Endodermal cell (in vitro differentiated cells): ENCODE results near the gene STBD1. TPM values are rescaled to one million over a fixed set of nuclear protein-coding genes. Genes with fewer than 3 reads are reported as not detected.

ENCODE experiments used
- DNase-seq: peaks from one replicate; pipeline ENCODE4 v3.0.0-alpha.2; 2017
- H3K27ac ChIP-seq: 2 replicates; pipeline ENCODE4 v1.5.1; 2013; ENCODE audit warnings: mild to moderate bottlenecking, low read depth, low read length, moderate library complexity
- H3K27me3 ChIP-seq: 2 replicates; pipeline ENCODE4 v1.6.1; 2013; ENCODE audit warnings: mild to moderate bottlenecking, low read length, moderate library complexity; ENCODE audit not compliant: insufficient read depth, control insufficient read depth, poor library complexity, severe bottlenecking
- H3K36me3 ChIP-seq: 2 replicates; pipeline ENCODE4 v1.7.0; 2013; ENCODE audit warnings: mild to moderate bottlenecking, low read length, moderate library complexity; ENCODE audit not compliant: control insufficient read depth, insufficient read depth
- H3K4me1 ChIP-seq: one replicate; pipeline ENCODE4 v1.7.0; 2013; ENCODE audit warnings: low read length; ENCODE audit not compliant: control insufficient read depth, insufficient read depth
- H3K4me3 ChIP-seq: 2 replicates; pipeline ENCODE4 v1.5.1; 2013; ENCODE audit warnings: mild to moderate bottlenecking, low read length, moderate library complexity
- H3K9ac ChIP-seq: 2 replicates; pipeline ENCODE4 v1.6.1; 2013; ENCODE audit warnings: mild to moderate bottlenecking, low read length, moderate library complexity; ENCODE audit not compliant: poor library complexity, severe bottlenecking; ENCODE audit errors: extremely low read depth
- H3K9me3 ChIP-seq: 2 replicates; pipeline ENCODE4 v1.6.1; 2013; ENCODE audit warnings: mild to moderate bottlenecking, low read length, moderate library complexity; ENCODE audit not compliant: control insufficient read depth
- H3K27ac Mint-ChIP-seq: 2 replicates; pipeline ENCODE4 v1.8.0; 2020; ENCODE audit warnings: mixed read lengths
- H3K27me3 Mint-ChIP-seq: 2 replicates; pipeline ENCODE4 v1.8.0; 2021; ENCODE audit warnings: mild to moderate bottlenecking, mixed read lengths; ENCODE audit not compliant: insufficient read depth
- H3K36me3 Mint-ChIP-seq: 2 replicates; pipeline ENCODE4 v1.8.0; 2020; ENCODE audit warnings: low read depth, mixed read lengths
- H3K4me1 Mint-ChIP-seq: 2 replicates; pipeline ENCODE4 v1.8.0; 2020; ENCODE audit warnings: mixed read lengths
- H3K4me3 Mint-ChIP-seq: 2 replicates; pipeline ENCODE4 v1.8.0; 2020; ENCODE audit warnings: mild to moderate bottlenecking, moderate library complexity, mixed read lengths
- H3K9me3 Mint-ChIP-seq: 2 replicates; pipeline ENCODE4 v1.8.0; 2020; ENCODE audit warnings: mild to moderate bottlenecking, mixed read lengths
- WGBS, 2 experiments: methylation state at CpG; one replicate each; pipeline versions ENCODE4 v1.1.5 to v1.1.7; 2013; ENCODE audit warnings: missing lambda C conversion rate in 2 of 2, mixed read lengths in 1 of 2; ENCODE audit not compliant: insufficient coverage in 1 of 2, insufficient read length in 1 of 2; 5-methylcytosine and 5-hydroxymethylcytosine counted together
- total RNA-seq, 2 donors: library from RNA; stranded (reverse); fragmentation: NEBNext Ultra II Directional in 1 of 2; extraction: Animal tissue kit (Norgen Biotek cat#: 25700) in 1 of 2; gene quantifications; 2 replicates in 1 of 2; 3 replicates in 1 of 2; pipeline ENCODE4 v1.2.1, GENCODE V29; 2021
- TF ChIP-seq, protein P1 (sequence below): fragments of 200-600 bp; sonication (generic); conservative IDR thresholded peaks from 2 replicates; pipeline ENCODE4 v1.5.0; 2021; ENCODE audit warnings: antibody characterized with exemption, mild to moderate bottlenecking

Gene STBD1
- total RNA-seq, 2 donors from 2014 or later, result 0.31 to 1.3 TPM

- no peak overlapping the region for H3K27ac ChIP-seq
- H3K4me1 Mint-ChIP-seq, result no peaks in the 10 kb centered on the region
- H3K4me1 ChIP-seq, result no peaks in the 10 kb centered on the region
- H3K9ac ChIP-seq, result no peak overlapping the region
- H3K9me3 ChIP-seq, result no peaks in the 10 kb centered on the region
- no peak overlapping the region for H3K27ac Mint-ChIP-seq
- DNase-seq, result no peak
- TF ChIP-seq, protein P1, sequence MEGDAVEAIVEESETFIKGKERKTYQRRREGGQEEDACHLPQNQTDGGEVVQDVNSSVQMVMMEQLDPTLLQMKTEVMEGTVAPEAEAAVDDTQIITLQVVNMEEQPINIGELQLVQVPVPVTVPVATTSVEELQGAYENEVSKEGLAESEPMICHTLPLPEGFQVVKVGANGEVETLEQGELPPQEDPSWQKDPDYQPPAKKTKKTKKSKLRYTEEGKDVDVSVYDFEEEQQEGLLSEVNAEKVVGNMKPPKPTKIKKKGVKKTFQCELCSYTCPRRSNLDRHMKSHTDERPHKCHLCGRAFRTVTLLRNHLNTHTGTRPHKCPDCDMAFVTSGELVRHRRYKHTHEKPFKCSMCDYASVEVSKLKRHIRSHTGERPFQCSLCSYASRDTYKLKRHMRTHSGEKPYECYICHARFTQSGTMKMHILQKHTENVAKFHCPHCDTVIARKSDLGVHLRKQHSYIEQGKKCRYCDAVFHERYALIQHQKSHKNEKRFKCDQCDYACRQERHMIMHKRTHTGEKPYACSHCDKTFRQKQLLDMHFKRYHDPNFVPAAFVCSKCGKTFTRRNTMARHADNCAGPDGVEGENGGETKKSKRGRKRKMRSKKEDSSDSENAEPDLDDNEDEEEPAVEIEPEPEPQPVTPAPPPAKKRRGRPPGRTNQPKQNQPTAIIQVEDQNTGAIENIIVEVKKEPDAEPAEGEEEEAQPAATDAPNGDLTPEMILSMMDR, result no peak
- no peak overlapping the region for H3K4me3 Mint-ChIP-seq
- no peaks in the 10 kb centered on the region for H3K36me3 Mint-ChIP-seq
- peaks cover 10% of the 10 kb centered on the region for H3K9me3 Mint-ChIP-seq
- peaks cover 22% of the 10 kb centered on the region for H3K27me3 Mint-ChIP-seq
- H3K36me3 ChIP-seq, result no peaks in the 10 kb centered on the region
- H3K27me3 ChIP-seq, result peaks cover 7% of the 10 kb centered on the region
- 86 to 89% methylated on average over 2 to 3 of the region's 3 CpGs for WGBS, 2 experiments
- H3K4me3 ChIP-seq, result no peak overlapping the region
These were observed 13.8 kb upstream of the STBD1 start for GRCh38 chr4:76292730-76293129.

DNA sequence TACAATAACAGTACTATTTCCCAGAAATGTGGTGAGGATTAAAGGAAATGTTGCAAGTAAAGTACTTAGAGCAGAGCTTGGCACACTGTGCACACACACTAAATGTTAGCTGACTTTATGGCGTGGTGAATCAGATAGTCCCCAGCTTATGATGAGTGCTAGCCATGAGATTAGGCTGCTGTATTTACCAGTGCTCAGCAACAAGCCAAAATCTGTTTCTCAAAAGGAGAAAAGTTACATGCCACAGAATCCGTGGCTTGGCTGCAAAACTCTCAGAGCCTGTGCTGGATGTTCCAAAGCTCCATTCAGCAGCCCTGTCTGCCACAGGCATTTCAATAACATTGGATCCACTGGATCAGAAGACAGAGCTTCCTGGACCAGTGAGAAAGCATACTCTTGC is 12.8 kb upstream of the STBD1 start:
- 84 to 97% methylated on average over 2 of the region's 2 CpGs for WGBS, 2 experiments
- H3K4me3 ChIP-seq, result no peak overlapping the region
- H3K27ac ChIP-seq, result no peak overlapping the region
- peaks cover 14% of the 10 kb centered on the region for H3K9me3 Mint-ChIP-seq
- DNase-seq, result no peak
- H3K27me3 Mint-ChIP-seq, result peaks cover 20% of the 10 kb centered on the region
- TF ChIP-seq, protein P1, result no peak
- H3K4me1 ChIP-seq, result no peaks in the 10 kb centered on the region
- no peak overlapping the region for H3K9ac ChIP-seq
- H3K36me3 Mint-ChIP-seq, result no peaks in the 10 kb centered on the region
- H3K9me3 ChIP-seq, result peaks cover 5% of the 10 kb centered on the region
- no peaks in the 10 kb centered on the region for H3K4me1 Mint-ChIP-seq
- no peak overlapping the region for H3K27ac Mint-ChIP-seq
- H3K27me3 ChIP-seq, result peaks cover 7% of the 10 kb centered on the region
- no peak overlapping the region for H3K4me3 Mint-ChIP-seq
- no peaks in the 10 kb centered on the region for H3K36me3 ChIP-seq

GRCh38 chr4:76296286-76296820 is 10.2 kb upstream of the STBD1 start:
- H3K27me3 Mint-ChIP-seq, result peaks cover 20% of the 10 kb centered on the region
- H3K4me1 ChIP-seq, result no peaks in the 10 kb centered on the region
- no peak for DNase-seq
- no peaks in the 10 kb centered on the region for H3K4me1 Mint-ChIP-seq
- no peaks in the 10 kb centered on the region for H3K36me3 Mint-ChIP-seq
- H3K27ac ChIP-seq, result no peak overlapping the region
- H3K4me3 ChIP-seq, result no peak overlapping the region
- no peaks in the 10 kb centered on the region for H3K36me3 ChIP-seq
- WGBS, 2 experiments, result 77 to 89% methylated on average over 2 to 3 of the region's 3 CpGs
- TF ChIP-seq, protein P1, result no peak
- no peak overlapping the region for H3K4me3 Mint-ChIP-seq
- no peak overlapping the region for H3K27ac Mint-ChIP-seq
- H3K9me3 Mint-ChIP-seq, result peaks cover 14% of the 10 kb centered on the region
- H3K9ac ChIP-seq, result no peak overlapping the region
- peaks cover 7% of the 10 kb centered on the region for H3K27me3 ChIP-seq
- H3K9me3 ChIP-seq, result peaks cover 5% of the 10 kb centered on the region
